GM12878 (cell line): ENCODE results near the gene PDSS2. TPM values are rescaled to one million over a fixed set of nuclear protein-coding genes. Genes with fewer than 3 reads are reported as not detected.

Source experiments
- ATAC-seq: fragments of 200-7000 bp; cut with Tn5 transposase; 3 replicates; pipeline ENCODE4 v1.9.1; 2020; ENCODE audit warnings: mild to moderate bottlenecking, moderate library complexity
- BruUV-seq: library from RNA; stranded (reverse); fragments of 400-500 nt; replicated peaks from 2 replicates; lab custom pipeline; 2021; lab: Mats Ljungman, UMichigan
- CTCF ChIA-PET: fragments of 300-600 bp; sonication (Branson Sonifier 250); formaldehyde crosslinking; extraction: SDS; loops from one replicate; lab custom pipeline; 2021; ENCODE audit warnings: inconsistent platforms; lab: Yijun Ruan, JAX
- POLR2A ChIA-PET: fragments of 350-600 bp; formaldehyde crosslinking; extraction: SDS; loops from one replicate; lab custom pipeline; 2021; ENCODE audit warnings: inconsistent platforms; lab: Charles Lee
- RAD21 ChIA-PET: fragments of 300-600 bp; sonication (Branson Sonifier 250); formaldehyde crosslinking; loops from one replicate; lab custom pipeline; 2023; ENCODE audit warnings: antibody characterized with exemption; ENCODE audit not compliant: unreplicated experiment; lab: Charles Lee
- SMC1A ChIA-PET: fragments of 300-600 bp; sonication (Branson Sonifier 250); formaldehyde crosslinking; loops from one replicate; lab custom pipeline; 2023; ENCODE audit not compliant: unreplicated experiment, uncharacterized antibody; lab: Charles Lee
- DNase-seq: peaks from one replicate; pipeline ENCODE4 v3.0.0-alpha.2; 2011; ENCODE audit warnings: low read depth, low spot score
- FAIRE-seq: peaks from 3 replicates; lab custom pipeline; 2011; peaks lifted over from hg19 to GRCh38; lab: Jason Lieb, UNC
- H2AFZ ChIP-seq: 2 replicates; pipeline ENCODE4 v1.6.0; 2011; ENCODE audit warnings: low read depth, low read length, control low read depth; ENCODE audit not compliant: control insufficient read depth
- H3K27ac ChIP-seq: 2 replicates; pipeline ENCODE4 v1.5.1; 2011; ENCODE audit warnings: control low read depth; ENCODE audit not compliant: control insufficient read depth, insufficient read depth
- H3K27me3 ChIP-seq, 2 experiments: replicated peaks in 1 of 2; 2 replicates each; pipeline versions ENCODE4 v1.6.0 to v1.6.1; 2011; ENCODE audit warnings: low read length in 1 of 2; ENCODE audit not compliant: control insufficient read depth in 2 of 2, insufficient read depth in 2 of 2
- H3K36me3 ChIP-seq, 2 experiments: 2 replicates each; pipeline ENCODE4 v1.5.1; 2011; ENCODE audit warnings: low read length in 1 of 2; ENCODE audit not compliant: control insufficient read depth in 2 of 2, insufficient read depth in 2 of 2
- H3K4me1 ChIP-seq: 2 replicates; pipeline ENCODE4 v1.6.1; 2011; ENCODE audit warnings: mild to moderate bottlenecking, low read length, moderate library complexity, mixed read lengths; ENCODE audit not compliant: control insufficient read depth, insufficient read depth
- H3K4me2 ChIP-seq: 2 replicates; pipeline ENCODE4 v1.6.0; 2011; ENCODE audit warnings: control low read depth; ENCODE audit not compliant: control insufficient read depth, insufficient read depth
- H3K4me3 ChIP-seq: fragments of 200-600 bp; sonication (generic); 2 replicates; pipeline ENCODE4 v1.5.1; 2016
- H3K79me2 ChIP-seq: 2 replicates; pipeline ENCODE4 v1.6.0; 2011; ENCODE audit warnings: low read length; ENCODE audit not compliant: control insufficient read depth, insufficient read depth
- H3K9ac ChIP-seq: 2 replicates; pipeline ENCODE4 v1.8.0; 2011; ENCODE audit warnings: low read length, control low read depth, mixed read lengths; ENCODE audit not compliant: control insufficient read depth, insufficient read depth
- H3K9me3 ChIP-seq: replicated peaks from 3 replicates; pipeline ENCODE4 v1.5.1; 2011; ENCODE audit warnings: mild to moderate bottlenecking, low read length; ENCODE audit not compliant: control insufficient read depth, insufficient read depth
- H4K20me1 ChIP-seq: 2 replicates; pipeline ENCODE4 v1.6.0; 2011; ENCODE audit not compliant: control insufficient read depth, insufficient read depth
- ASH2L ChIP-seq: fragments of 300-600, 200-600 bp; sonication (generic); IDR thresholded peaks from 2 replicates; pipeline ENCODE4 v1.6.1; 2017; ENCODE audit warnings: low read depth, mild to moderate bottlenecking, borderline replicate concordance
- CEBPB ChIP-seq, 2 experiments: fragments of 150-350 bp in 1 of 2; IDR thresholded peaks; 2 replicates each; pipeline ENCODE4 v1.6.1; 2012 to 2014; ENCODE audit warnings: low read depth in 2 of 2, low read length in 2 of 2, borderline replicate concordance in 1 of 2, inconsistent platforms in 1 of 2
- CHD1 ChIP-seq: IDR thresholded peaks from 2 replicates; pipeline ENCODE4 v1.6.1; 2012; ENCODE audit warnings: low read depth, low read length, improper control_type of control experiment
- CHD2 ChIP-seq: IDR thresholded peaks from 2 replicates; pipeline ENCODE4 v1.6.1; 2011; ENCODE audit warnings: low read depth, low read length, improper control_type of control experiment, borderline replicate concordance
- CHD4 ChIP-seq: fragments of 200-600 bp; sonication (generic); IDR thresholded peaks from 2 replicates; pipeline ENCODE4 v1.6.1; 2016; ENCODE audit warnings: mild to moderate bottlenecking
- DPF2 ChIP-seq: fragments of 450-650 bp; IDR thresholded peaks from 2 replicates; pipeline ENCODE4 v1.6.1; 2017; ENCODE audit warnings: mild to moderate bottlenecking
- NR2C2 ChIP-seq: IDR thresholded peaks from 2 replicates; pipeline ENCODE4 v1.6.1; 2011; ENCODE audit warnings: borderline replicate concordance, low read depth; ENCODE audit not compliant: control insufficient read depth, insufficient read length
- NR2F1 ChIP-seq: fragments of 450-650 bp; conservative IDR thresholded peaks from 2 replicates; pipeline ENCODE4 v1.6.1; 2017; ENCODE audit warnings: mild to moderate bottlenecking
- RAD21 ChIP-seq: IDR thresholded peaks from 2 replicates; pipeline ENCODE4 v1.6.1; 2011; ENCODE audit warnings: mild to moderate bottlenecking, low read depth, low read length, moderate library complexity; ENCODE audit not compliant: insufficient read depth
- RELA ChIP-seq: fragments of 450-650 bp; IDR thresholded peaks from 2 replicates; pipeline ENCODE4 v1.8.0; 2014; ENCODE audit warnings: borderline replicate concordance; ENCODE audit not compliant: partially characterized antibody
- RUNX3 ChIP-seq: IDR thresholded peaks from 2 replicates; pipeline ENCODE4 v1.6.1; 2012; ENCODE audit warnings: low read length, inconsistent platforms
- SIN3A ChIP-seq: IDR thresholded peaks from 2 replicates; pipeline ENCODE4 v1.6.1; 2012; ENCODE audit warnings: low read depth, low read length, improper control_type of control experiment
- STAT1 ChIP-seq: fragments of 450-650 bp; conservative IDR thresholded peaks from 2 replicates; pipeline ENCODE4 v1.6.1; 2014; ENCODE audit warnings: antibody characterized with exemption, mild to moderate bottlenecking
- TBL1XR1 ChIP-seq: IDR thresholded peaks from 2 replicates; pipeline ENCODE4 v1.6.1; 2012; ENCODE audit warnings: low read depth, low read length, improper control_type of control experiment
- YY1 ChIP-seq: IDR thresholded peaks from 2 replicates; pipeline ENCODE4 v1.6.1; 2011; ENCODE audit warnings: low read depth, mild to moderate bottlenecking, low read length
- ZNF622 ChIP-seq: fragments of 450-650 bp; IDR thresholded peaks from 2 replicates; pipeline ENCODE4 v1.6.1; 2017; ENCODE audit warnings: mild to moderate bottlenecking, inconsistent platforms
- WGBS: methylation state at CpG from one replicate; pipeline ENCODE4 v1.1.6; 2016; ENCODE audit warnings: low lambda C conversion rate; ENCODE audit not compliant: insufficient replicate concordance, insufficient coverage; ENCODE audit errors: missing lambda C conversion rate; 5-methylcytosine and 5-hydroxymethylcytosine counted together
- in situ Hi-C: fragments of 300-500 bp; cut with MboI; formaldehyde crosslinking; loops from 9 replicates; pipeline ENCODE4 v1.14.3; 2018; ENCODE audit warnings: mixed read lengths
- intact Hi-C: fragments of 100-400 bp; cut with micrococcal nuclease; formaldehyde crosslinking; loops from one replicate; pipeline ENCODE4 v1.14.2; 2022; ENCODE audit not compliant: unreplicated experiment
- polyA plus RNA-seq, 11 experiments: library from polyadenylated mRNA; depleted of rRNA in 4 of 11; unstranded in 6 of 11; stranded (reverse) in 5 of 11; fragments of >200 nt; fragmentation: Nextera tagmentation in 4 of 11; fragmentation: Illumina TruSeq in 1 of 11; extraction: Ambion mirVana in 4 of 11; extraction: Trizol in 1 of 11; gene quantifications; 1 replicate in 1 of 11; 2 replicates in 10 of 11; pipeline versions ENCODE4 v1.2.1 to v1.2.3, GENCODE V29; 2011 to 2016; ENCODE audit warnings: inconsistent platforms in 2 of 11, missing spikeins in 2 of 11, low read depth in 1 of 11
- total RNA-seq, 4 experiments: library from RNA; depleted of rRNA in 3 of 4; stranded (reverse); fragments of >200 nt in 3 of 4; fragmentation: Illumina TruSeq in 1 of 4; extraction: Trizol in 1 of 4; gene quantifications; 2 replicates each; pipeline versions ENCODE4 v1.2.1 to v1.2.3, GENCODE V29; 2013 to 2021
- TF ChIP-seq, protein P1 (sequence below): IDR thresholded peaks from 2 replicates; pipeline ENCODE4 v1.6.1; 2012; ENCODE audit warnings: low read depth, low read length, improper control_type of control experiment

Gene PDSS2
- total and polyA plus RNA-seq, 10 of the 15 experiments (the other 5 are each of a cell fraction or from before 2014, with no cell fraction given) = 7.7 to 15.5 (median 9.6) TPM

DNA sequence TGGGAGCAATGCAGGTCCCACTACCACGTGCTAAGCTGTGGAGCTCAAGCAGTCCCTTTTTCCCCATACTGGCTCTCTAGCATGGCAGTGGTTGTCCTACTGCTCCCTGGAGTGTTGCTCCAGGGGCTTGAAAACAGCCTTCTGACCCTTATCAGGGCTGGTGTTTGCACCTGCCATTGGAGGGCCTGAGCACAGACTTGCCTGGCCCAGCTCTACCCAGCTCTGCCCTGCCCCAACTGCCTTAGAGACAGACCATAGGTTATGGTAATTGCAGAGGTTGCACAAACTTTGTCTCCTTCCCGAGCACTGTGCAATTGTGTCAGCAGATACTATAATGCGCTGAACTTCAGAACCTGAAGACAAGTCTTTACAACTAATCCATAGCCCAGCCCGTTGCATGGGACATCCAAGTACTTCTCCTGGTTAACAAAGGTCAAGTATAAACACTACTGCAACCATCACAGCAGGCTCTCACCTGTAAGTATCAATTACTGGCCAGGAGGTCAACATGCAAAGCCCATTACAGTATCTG lies 58.7 kb downstream of the PDSS2 start:
- TF ChIP-seq CHD1 (no peak), ZNF622 (no peak), DPF2 (no peak), NR2F1 (no peak), RUNX3 (no peak), RAD21 (no peak), CEBPB (IDR thresholded peaks at IDR 0.05; ENCODE audit: borderline replicate concordance in 1 of 2, low read depth in 2 of 2, low read length in 2 of 2) (no peak), YY1 (no peak)
- TF ChIP-seq, protein P1, sequence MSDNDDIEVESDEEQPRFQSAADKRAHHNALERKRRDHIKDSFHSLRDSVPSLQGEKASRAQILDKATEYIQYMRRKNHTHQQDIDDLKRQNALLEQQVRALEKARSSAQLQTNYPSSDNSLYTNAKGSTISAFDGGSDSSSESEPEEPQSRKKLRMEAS = no peak
- Histone ChIP-seq H2AFZ (no peak overlapping the region), H3K4me3 (no peak overlapping the region), H3K4me1 (no peaks in the 10 kb centered on the region), H3K79me2 (no peaks in the 10 kb centered on the region), H3K4me2 (no peak overlapping the region), H4K20me1 (no peaks in the 10 kb centered on the region), H3K9ac (no peak overlapping the region), H3K27me3 (no peaks in the 10 kb centered on the region), H3K27ac (no peak overlapping the region), H3K9me3 (peaks cover 5% of the 10 kb centered on the region; the same call in 2 of the 3 replicates), H3K36me3 (no peaks in the 10 kb centered on the region; a peak in 1 of 4 replicates)
- in situ Hi-C loops (no loop called here), intact Hi-C loops (no loop called here)
- no peak for ATAC-seq
- ChIA-PET CTCF (no interaction called here), POLR2A (no interaction called here), RAD21 (no interaction called here), SMC1A (no interaction called here)
- FAIRE-seq = no peak
- no peak for DNase-seq
- BruUV-seq = no TSS peak
- WGBS = 100% methylated on average over 4 of the region's 4 CpGs

DNA sequence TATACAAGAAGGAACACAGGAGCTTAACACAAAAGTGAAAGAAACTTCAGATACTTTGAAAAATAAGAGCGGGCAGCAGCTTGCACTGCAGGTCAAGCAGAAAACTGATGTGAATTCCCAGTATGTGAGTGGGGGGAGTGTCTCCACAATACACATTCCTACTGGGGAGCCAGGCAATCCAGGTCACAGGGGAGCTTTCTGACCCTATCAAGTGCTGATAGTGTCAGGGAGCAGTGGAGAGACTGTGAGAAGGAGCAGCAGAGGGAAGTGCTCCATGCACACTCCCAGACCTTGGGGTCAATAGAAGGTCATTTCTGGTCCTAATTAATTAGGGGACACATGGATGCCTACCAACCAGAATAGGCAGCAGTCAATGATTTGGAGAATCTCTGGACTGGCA lies 59.4 kb downstream of the PDSS2 start:
- no peak for DNase-seq
- SMC1A ChIA-PET = no interaction called here
- CTCF ChIA-PET = no interaction called here
- BruUV-seq = no TSS peak
- no peaks in the 10 kb centered on the region for H4K20me1 ChIP-seq
- no peak overlapping the region for H3K4me2 ChIP-seq
- in situ Hi-C loops (no loop called here), intact Hi-C loops (no loop called here)
- H3K9me3 ChIP-seq = peaks cover 5% of the 10 kb centered on the region; the same call in 2 of the 3 replicates
- no peak overlapping the region for H3K4me3 ChIP-seq
- no peak overlapping the region for H3K9ac ChIP-seq
- no peak for FAIRE-seq
- POLR2A ChIA-PET = interaction anchor here (0.5 kb wide), 1 partner anchor 159 kb away, joined by 4 read pairs; no protein-coding TSS in a partner anchor
- WGBS = 100% methylated on average over 1 of the region's 1 CpG
- no peaks in the 10 kb centered on the region for H3K4me1 ChIP-seq
- no peaks in the 10 kb centered on the region for H3K79me2 ChIP-seq
- ATAC-seq = no peak
- H2AFZ ChIP-seq = no peak overlapping the region
- RAD21 ChIA-PET = no interaction called here
- no peaks in the 10 kb centered on the region; a peak in 1 of 4 replicates for H3K36me3 ChIP-seq
- H3K27ac ChIP-seq = no peak overlapping the region
- no peaks in the 10 kb centered on the region for H3K27me3 ChIP-seq
- TF ChIP-seq ASH2L (no peak), RELA (no peak), SIN3A (no peak), NR2C2 (no peak), STAT1 (no peak), CHD2 (no peak), TBL1XR1 (no peak), CHD4 (no peak)
